WTC11 (cell line): Measurements from ENCODE around the gene TPRKB.

Source experiments
- ATF2 ChIP-seq: sonication (generic); formaldehyde crosslinking; IDR thresholded peaks from 2 replicates; pipeline ENCODE4 v1.8.1; 2022; ENCODE audit warnings: low read depth, missing genetic modification reagents, borderline replicate concordance
- CTCF ChIP-seq: fragments of 200-600 bp; IDR thresholded peaks from 2 replicates; pipeline ENCODE4 v1.8.0; 2022; ENCODE audit warnings: antibody characterized with exemption
- ELF4 ChIP-seq: sonication (generic); formaldehyde crosslinking; IDR thresholded peaks from 2 replicates; pipeline ENCODE4 v1.8.1; 2022; ENCODE audit warnings: low read depth, mild to moderate bottlenecking, moderate library complexity, missing genetic modification reagents
- FOXJ3 ChIP-seq: sonication (generic); formaldehyde crosslinking; IDR thresholded peaks from 2 replicates; pipeline ENCODE4 v1.9.0; 2021; ENCODE audit warnings: missing genetic modification reagents, mild to moderate bottlenecking, borderline replicate concordance
- GABPB1 ChIP-seq: sonication (generic); formaldehyde crosslinking; IDR thresholded peaks from 2 replicates; pipeline ENCODE4 v1.8.1; 2023; ENCODE audit warnings: mild to moderate bottlenecking, missing genetic modification reagents
- JUN ChIP-seq: sonication (generic); formaldehyde crosslinking; IDR thresholded peaks from 2 replicates; pipeline ENCODE4 v1.8.0; 2023; ENCODE audit warnings: mild to moderate bottlenecking, missing genetic modification reagents
- NR2C2 ChIP-seq: sonication (generic); formaldehyde crosslinking; IDR thresholded peaks from 2 replicates; pipeline ENCODE4 v1.8.0; 2022; ENCODE audit warnings: mild to moderate bottlenecking, missing genetic modification reagents
- PREB ChIP-seq: sonication (generic); formaldehyde crosslinking; IDR thresholded peaks from 2 replicates; pipeline ENCODE4 v1.8.1; 2022; ENCODE audit warnings: mild to moderate bottlenecking, missing genetic modification reagents, moderate library complexity, borderline replicate concordance
- RELA ChIP-seq: sonication (generic); formaldehyde crosslinking; IDR thresholded peaks from 2 replicates; pipeline ENCODE4 v1.8.1; 2022; ENCODE audit warnings: missing genetic modification reagents, mild to moderate bottlenecking, borderline replicate concordance
- RORB ChIP-seq: fragments of 250-450 bp; sonication (Bioruptor Pico); IDR thresholded peaks from 2 replicates; pipeline ENCODE4 v1.9.0; 2021; ENCODE audit warnings: mild to moderate bottlenecking
- STAT6 ChIP-seq: sonication (generic); formaldehyde crosslinking; conservative IDR thresholded peaks from 2 replicates; pipeline ENCODE4 v1.8.1; 2023; ENCODE audit warnings: mild to moderate bottlenecking, low read depth, missing genetic modification reagents, moderate library complexity
- TP53 ChIP-seq: sonication (generic); formaldehyde crosslinking; IDR thresholded peaks from 2 replicates; pipeline ENCODE4 v1.8.1; 2023; ENCODE audit warnings: mild to moderate bottlenecking, missing genetic modification reagents

- TF ChIP-seq JUN, result no peak
- TF ChIP-seq CTCF, result no peak
- TF ChIP-seq PREB, result no peak
- no peak for TF ChIP-seq STAT6 (CRISPR knock-in tag)
- TF ChIP-seq NR2C2 (CRISPR knock-in tag), result no peak
- no peak for TF ChIP-seq ELF4 (CRISPR knock-in tag)
- TF ChIP-seq TP53 (CRISPR knock-in tag), result no peak
- TF ChIP-seq FOXJ3 (CRISPR knock-in tag), result no peak
- no peak for TF ChIP-seq GABPB1 (CRISPR knock-in tag)
- TF ChIP-seq RELA (CRISPR knock-in tag), result no peak
- no peak for TF ChIP-seq ATF2 (CRISPR knock-in tag)
- no peak for TF ChIP-seq RORB
These were observed 6.3 kb downstream of the TPRKB start for GRCh38 chr2:73730810-73731209.
